ENCODE results near the gene WDR91. TPM values are rescaled to one million over a fixed set of nuclear protein-coding genes. Genes with fewer than 3 reads are reported as not detected.

The WDR91 gene
- total and polyA plus RNA-seq, 2 donors (not counting 1 experiment from before 2014, with no cell fraction given) = 26.7 to 40.7 TPM

- H3K4me3 ChIP-seq (ENCODE audit: control extremely low read depth in 1 of 5, extremely low read depth in 1 of 5, insufficient read depth in 1 of 5, low read depth in 2 of 5, low read length in 4 of 5) = no peak overlapping the region
- TF ChIP-seq EZH2 (IDR thresholded peaks at IDR 0.05; ENCODE audit: borderline replicate concordance, insufficient read depth, low read depth, low read length, poor library complexity, severe bottlenecking) = no peak
- no peak for TF ChIP-seq CTCF (IDR thresholded peaks at IDR 0.05)
- H3K9ac ChIP-seq (ENCODE audit: low read length) = no peak overlapping the region
- Mint-ChIP-seq H3K9me3 (ENCODE audit: insufficient read depth) (no peaks in the 10 kb centered on the region), H3K4me1 (peaks cover 1% of the 10 kb centered on the region), H3K27me3 (no peaks in the 10 kb centered on the region), H3K27ac (no peak overlapping the region), H3K4me3 (no peak overlapping the region)
- ChIA-PET CTCF (interaction anchor here (0.8 kb wide), 1 partner anchor 589 kb away, joined by 3 read pairs; no protein-coding TSS in a partner anchor), POLR2A (no interaction called here)
- no peaks in the 10 kb centered on the region for H3K4me1 ChIP-seq (ENCODE audit: control insufficient read depth in 2 of 2, insufficient read depth in 2 of 2, low read length in 2 of 2)
- peaks cover 2 to 76% of the 10 kb centered on the region in 2 experiments for H3K36me3 ChIP-seq (replicated peaks in 1 of 2; ENCODE audit: control extremely low read depth in 1 of 2, control insufficient read depth in 1 of 2, extremely low read depth in 1 of 2, insufficient read depth in 2 of 2, low read length in 1 of 2)
- intact Hi-C loops (cut with micrococcal nuclease) = no loop called here
- no peak for ATAC-seq (ENCODE audit: low read depth)
- H3K27me3 ChIP-seq (replicated peaks in 1 of 4; ENCODE audit: control extremely low read depth in 1 of 4, control insufficient read depth in 3 of 4, insufficient read depth in 4 of 4, low read length in 3 of 4) = no peaks in the 10 kb centered on the region
- H3K27ac ChIP-seq (ENCODE audit: low read length in 2 of 2) = no peak overlapping the region
- H3K4me2 ChIP-seq (replicated peaks; ENCODE audit: low read depth, low read length, poor library complexity, severe bottlenecking) = no peak overlapping the region
- no peaks in the 10 kb centered on the region for H3K79me2 ChIP-seq (ENCODE audit: control insufficient read depth, insufficient read depth, low read length)
- 56% methylated on average over 9 of the region's 12 CpGs for WGBS (ENCODE audit: insufficient coverage)
- no peak overlapping the region for H2AFZ ChIP-seq (ENCODE audit: insufficient read depth, low read depth, low read length, poor library complexity, severe bottlenecking)
- H3K9me3 ChIP-seq (ENCODE audit: control extremely low read depth in 1 of 3, control insufficient read depth in 2 of 3, insufficient read depth in 1 of 3, low read length in 2 of 3) = no peaks in the 10 kb centered on the region
- no peaks in the 10 kb centered on the region for H4K20me1 ChIP-seq (ENCODE audit: control insufficient read depth, insufficient read depth, low read length, poor library complexity, severe bottlenecking)
- no peak for DNase-seq
Observed at GRCh38 chr7:135194494-135195095, 16.7 kb downstream of the WDR91 start.

GRCh38 chr7:135193615-135194081 lies 17.7 kb downstream of the WDR91 start:
- Histone ChIP-seq H4K20me1 (ENCODE audit: control insufficient read depth, insufficient read depth, low read length, poor library complexity, severe bottlenecking) (no peaks in the 10 kb centered on the region), H3K9ac (ENCODE audit: low read length) (no peak overlapping the region), H3K36me3 (replicated peaks in 1 of 2; ENCODE audit: control extremely low read depth in 1 of 2, control insufficient read depth in 1 of 2, extremely low read depth in 1 of 2, insufficient read depth in 2 of 2, low read length in 1 of 2) (peaks cover 2 to 75% of the 10 kb centered on the region in 2 experiments), H3K79me2 (ENCODE audit: control insufficient read depth, insufficient read depth, low read length) (no peaks in the 10 kb centered on the region), H3K27ac (ENCODE audit: low read length in 2 of 2) (no peak overlapping the region), H3K4me1 (ENCODE audit: control insufficient read depth in 2 of 2, insufficient read depth in 2 of 2, low read length in 2 of 2) (peaks cover 3 to 6% of the 10 kb centered on the region in 2 donors), H2AFZ (ENCODE audit: insufficient read depth, low read depth, low read length, poor library complexity, severe bottlenecking) (no peak overlapping the region), H3K4me2 (replicated peaks; ENCODE audit: low read depth, low read length, poor library complexity, severe bottlenecking) (no peak overlapping the region), H3K4me3 (ENCODE audit: control extremely low read depth in 1 of 5, extremely low read depth in 1 of 5, insufficient read depth in 1 of 5, low read depth in 2 of 5, low read length in 4 of 5) (no peak overlapping the region), H3K27me3 (replicated peaks in 1 of 4; ENCODE audit: control extremely low read depth in 1 of 4, control insufficient read depth in 3 of 4, insufficient read depth in 4 of 4, low read length in 3 of 4) (no peaks in the 10 kb centered on the region), H3K9me3 (ENCODE audit: control extremely low read depth in 1 of 3, control insufficient read depth in 2 of 3, insufficient read depth in 1 of 3, low read length in 2 of 3) (no peaks in the 10 kb centered on the region)
- Mint-ChIP-seq H3K4me1 (peaks cover 7% of the 10 kb centered on the region), H3K4me3 (no peak overlapping the region), H3K27me3 (no peaks in the 10 kb centered on the region), H3K27ac (no peak overlapping the region), H3K9me3 (ENCODE audit: insufficient read depth) (no peaks in the 10 kb centered on the region)
- POLR2A ChIA-PET = interaction anchor here (0.6 kb wide), 1 partner anchor 48 kb away, joined by 3 read pairs; no protein-coding TSS in a partner anchor
- DNase-seq (no peak), ATAC-seq (ENCODE audit: low read depth) (no peak)
- CTCF ChIA-PET = interaction anchor here (0.8 kb wide), 1 partner anchor 588 kb away, joined by 3 read pairs; no protein-coding TSS in a partner anchor
- intact Hi-C loops (cut with micrococcal nuclease) = no loop called here
- 100% methylated on average over 10 of the region's 10 CpGs for WGBS (ENCODE audit: insufficient coverage)
- TF ChIP-seq EZH2 (IDR thresholded peaks at IDR 0.05; ENCODE audit: borderline replicate concordance, insufficient read depth, low read depth, low read length, poor library complexity, severe bottlenecking) (no peak), CTCF (IDR thresholded peaks at IDR 0.05) (no peak)
